ENCODE measurements around the gene CD300LD.
"Not testable (repeated sequence)": the region's sequence is repeated elsewhere in the genome, so short reads cannot be mapped to it uniquely, and the experiment has no call there.

CD300LD gene

GRCh38 chr17:74606050-74606449, 14.0 kb upstream of the CD300LD start:
- no peak for DNase-seq (ENCODE audit: low read depth in 2 of 2)

GRCh38 chr17:74605361-74605760, 13.3 kb upstream of the CD300LD start:
- peak; percentile 1 to 3 for DNase-seq (ENCODE audit: low read depth in 2 of 2)

- no peak for DNase-seq (ENCODE audit: low read depth in 2 of 2)
Observed at GRCh38 chr17:74604761-74605160, 12.7 kb upstream of the CD300LD start.

GRCh38 chr17:74604200-74604599, 12.1 kb upstream of the CD300LD start:
- no peak for DNase-seq (ENCODE audit: low read depth in 2 of 2)

- DNase-seq (ENCODE audit: low read depth in 2 of 2), result no peak
Observed at GRCh38 chr17:74603746-74604145, 11.7 kb upstream of the CD300LD start.

GRCh38 chr17:74603037-74603635, 11.1 kb upstream of the CD300LD start:
- DNase-seq (ENCODE audit: low read depth in 2 of 2), result no peak

GRCh38 chr17:74601944-74602572, 10.0 kb upstream of the CD300LD start:
- DNase-seq (ENCODE audit: low read depth in 2 of 2), result no peak

GRCh38 chr17:74599448-74599939, 7.4 kb upstream of the CD300LD start:
- DNase-seq (ENCODE audit: low read depth in 2 of 2), result no peak

GRCh38 chr17:74599023-74599399, 6.9 kb upstream of the CD300LD start:
- DNase-seq (ENCODE audit: low read depth in 2 of 2), result no peak

- no peak for DNase-seq (ENCODE audit: low read depth in 2 of 2)
Observed at GRCh38 chr17:74598346-74599022, 6.4 kb upstream of the CD300LD start.

GRCh38 chr17:74597069-74597790, 5.1 kb upstream of the CD300LD start:
- DNase-seq (ENCODE audit: low read depth in 2 of 2), result no peak

- DNase-seq (ENCODE audit: low read depth in 2 of 2), result no peak
Observed at GRCh38 chr17:74595037-74595750, 3.1 kb upstream of the CD300LD start.

- no peak for DNase-seq (ENCODE audit: low read depth in 2 of 2)
Observed at GRCh38 chr17:74591503-74591902, 580 bp downstream of the CD300LD start.

- no peak for DNase-seq (ENCODE audit: low read depth in 2 of 2)
Observed at GRCh38 chr17:74585711-74586110, 6.4 kb downstream of the CD300LD start.

GRCh38 chr17:74584292-74585060, 7.6 kb downstream of the CD300LD start:
- no peak for DNase-seq (ENCODE audit: low read depth in 2 of 2)

- no peak for DNase-seq (ENCODE audit: low read depth in 2 of 2)
Observed at GRCh38 chr17:74582633-74583032, 9.4 kb downstream of the CD300LD start.

- no peak for DNase-seq (ENCODE audit: low read depth in 2 of 2)
Observed at GRCh38 chr17:74579900-74580299, 12.2 kb downstream of the CD300LD start.

GRCh38 chr17:74578979-74579378, 13.1 kb downstream of the CD300LD start:
- no peak for DNase-seq (ENCODE audit: low read depth in 2 of 2)

GRCh38 chr17:74574489-74575142, 17.5 kb downstream of the CD300LD start:
- DNase-seq (ENCODE audit: low read depth in 2 of 2), result no peak

- DNase-seq (ENCODE audit: low read depth in 2 of 2), result not testable (repeated sequence)
Observed at GRCh38 chr17:74573635-74574034, 18.4 kb downstream of the CD300LD start.
